Neural progenitor cell (in vitro differentiated cells): ENCODE measurements around the gene SLC6A3.

Experiments used
- CTCF ChIP-seq: fragments of 200-600 bp; sonication (generic); IDR thresholded peaks from 2 replicates; pipeline ENCODE4 v1.5.1; 2017; ENCODE audit warnings: antibody characterized with exemption, mild to moderate bottlenecking
- EZH2 ChIP-seq: fragments of 200-600 bp; sonication (generic); IDR thresholded peaks from 2 replicates; pipeline ENCODE4 v1.6.1; 2017; ENCODE audit warnings: antibody characterized with exemption, mild to moderate bottlenecking, moderate library complexity
- EZH2phosphoT487 ChIP-seq: fragments of 200-600 bp; sonication (generic); IDR thresholded peaks from 2 replicates; pipeline ENCODE4 v1.6.1; 2017; ENCODE audit warnings: antibody characterized with exemption

- TF ChIP-seq CTCF (no peak), EZH2phosphoT487 (no peak), EZH2 (no peak)
These were observed 59.6 kb downstream of the SLC6A3 start for GRCh38 chr5:1385395-1386273.
